HCT116 (cell line): ENCODE measurements around the gene ZNF837. TPM values are rescaled to one million over a fixed set of nuclear protein-coding genes. Genes with fewer than 3 reads are reported as not detected.

Source experiments
- ATAC-seq: fragments of 200-7000 bp; cut with Tn5 transposase; 2 replicates; pipeline ENCODE4 v1.9.1; 2020; ENCODE audit warnings: mild to moderate bottlenecking, moderate library complexity
- BruUV-seq: library from RNA; stranded (reverse); fragments of 400-500 nt; replicated peaks from 2 replicates; lab custom pipeline; 2021; lab: Mats Ljungman, UMichigan
- CTCF ChIA-PET: fragments of 300-600 bp; sonication (Branson Sonifier 250); formaldehyde crosslinking; loops from one replicate; lab custom pipeline; 2021; ENCODE audit warnings: antibody characterized with exemption; lab: Charles Lee
- POLR2A ChIA-PET: fragments of 300-600, 350-600 bp; sonication (Branson Sonifier 250); formaldehyde crosslinking; loops from one replicate; lab custom pipeline; 2021; ENCODE audit warnings: antibody characterized with exemption; lab: Charles Lee
- RAD21 ChIA-PET, 2 experiments: fragments of 300-600 bp; sonication (Branson Sonifier 250); formaldehyde crosslinking; loops; one replicate each; lab custom pipeline; 2023; ENCODE audit warnings: low total read pairs in 2 of 2; ENCODE audit not compliant: uncharacterized antibody in 2 of 2, unreplicated experiment in 2 of 2, low non-redundant PET in 1 of 2; lab: Charles Lee
- DNase-seq: peaks from one replicate; pipeline ENCODE4 v3.0.0-alpha.2; 2010; ENCODE audit warnings: low read depth, low spot score
- H2AFZ ChIP-seq: fragments of 200-600 bp; shearing (Covaris generic), sonication (generic); 2 replicates; pipeline ENCODE4 v1.6.1; 2017; ENCODE audit warnings: low read depth, mixed run types, mixed read lengths, antibody characterized with exemption, low read length; ENCODE audit not compliant: poor library complexity, severe bottlenecking
- H3K27ac ChIP-seq: 2 replicates; pipeline ENCODE4 v1.5.1; 2012; ENCODE audit warnings: low read depth, low read length
- H3K27me3 ChIP-seq: fragments of 200-600 bp; sonication (generic); 2 replicates; pipeline ENCODE4 v1.6.1; 2016; ENCODE audit warnings: mixed run types, low read length, mixed read lengths; ENCODE audit not compliant: insufficient read depth
- H3K36me3 ChIP-seq, 2 experiments: fragments of 200-500 bp in 1 of 2; fragments of 200-600 bp in 1 of 2; sonication (Bioruptor generic) in 1 of 2; sonication (generic) in 1 of 2; 2 replicates each; pipeline versions ENCODE4 v1.5.1 to v1.6.1; 2014 to 2016; ENCODE audit warnings: low read length in 2 of 2, inconsistent platforms in 1 of 2, mixed read lengths in 1 of 2, mixed run types in 1 of 2; ENCODE audit not compliant: insufficient read depth in 2 of 2, control insufficient read depth in 1 of 2
- H3K4me1 ChIP-seq, 2 experiments: fragments of 200-600 bp in 1 of 2; sonication (generic) in 1 of 2; 2 replicates each; pipeline versions ENCODE4 v1.5.1 to v1.6.1; 2012 to 2017; ENCODE audit warnings: low read length in 2 of 2, inconsistent platforms in 1 of 2, mild to moderate bottlenecking in 1 of 2, mixed read lengths in 1 of 2, mixed run types in 1 of 2, moderate library complexity in 1 of 2; ENCODE audit not compliant: insufficient read depth in 2 of 2, control insufficient read depth in 1 of 2
- H3K4me2 ChIP-seq: fragments of 200-600 bp; sonication (generic); 2 replicates; pipeline ENCODE4 v1.6.1; 2017; ENCODE audit warnings: mixed run types, low read length, mixed read lengths
- H3K4me3 ChIP-seq, 2 experiments: fragments of 200-600 bp in 1 of 2; sonication (generic) in 1 of 2; replicated peaks in 1 of 2; 2 replicates each; pipeline ENCODE4 v1.5.1; 2011 to 2016; ENCODE audit warnings: low read length in 2 of 2, control low read depth in 1 of 2, low read depth in 1 of 2, mild to moderate bottlenecking in 1 of 2, mixed read lengths in 1 of 2, mixed run types in 1 of 2
- H3K79me2 ChIP-seq: fragments of 200-600 bp; sonication (generic); 2 replicates; pipeline ENCODE4 v1.6.1; 2017; ENCODE audit warnings: mild to moderate bottlenecking, mixed run types, low read length, moderate library complexity, mixed read lengths; ENCODE audit not compliant: insufficient read depth
- H3K9ac ChIP-seq: fragments of 200-600 bp; sonication (generic); 2 replicates; pipeline ENCODE4 v1.6.1; 2016; ENCODE audit warnings: low read length, mixed read lengths
- H3K9me2 ChIP-seq: fragments of 200-600 bp; sonication (generic), shearing (Covaris generic); 2 replicates; pipeline ENCODE4 v1.6.1; 2017; ENCODE audit warnings: mixed run types, mild to moderate bottlenecking, moderate library complexity; ENCODE audit not compliant: insufficient read depth
- H3K9me3 ChIP-seq, 2 experiments: fragments of 200-500 bp in 1 of 2; fragments of 200-600 bp in 1 of 2; sonication (Bioruptor generic) in 1 of 2; sonication (generic) in 1 of 2; 2 replicates each; pipeline ENCODE4 v1.6.1; 2014 to 2017; ENCODE audit warnings: low read length in 2 of 2, mixed read lengths in 2 of 2, inconsistent platforms in 1 of 2, low read depth in 1 of 2, mild to moderate bottlenecking in 1 of 2, mixed run types in 1 of 2, moderate library complexity in 1 of 2; ENCODE audit not compliant: control insufficient read depth in 1 of 2, insufficient read depth in 1 of 2
- H4K20me1 ChIP-seq: fragments of 200-600 bp; sonication (generic), shearing (Covaris generic); 2 replicates; pipeline ENCODE4 v1.6.1; 2017; ENCODE audit warnings: mixed run types, mild to moderate bottlenecking, moderate library complexity; ENCODE audit not compliant: insufficient read depth
- REST ChIP-seq: IDR thresholded peaks from 2 replicates; pipeline ENCODE4 v1.6.1; 2012; ENCODE audit warnings: low read depth
- SIN3A ChIP-seq: IDR thresholded peaks from 2 replicates; pipeline ENCODE4 v1.6.1; 2012; ENCODE audit warnings: low read depth
- SP1 ChIP-seq: IDR thresholded peaks from 2 replicates; pipeline ENCODE4 v1.6.1; 2012; ENCODE audit warnings: low read depth
- ZNF274 ChIP-seq: fragments of 200-500 bp; sonication (Bioruptor generic); IDR thresholded peaks from 2 replicates; pipeline ENCODE4 v1.6.1; 2014; ENCODE audit warnings: mild to moderate bottlenecking, low read depth, low read length, inconsistent platforms
- intact Hi-C: fragments of 100-400 bp; cut with micrococcal nuclease; formaldehyde crosslinking; loops from 2 replicates; pipeline ENCODE4 v1.10.0; 2022
- total RNA-seq: library from RNA; stranded (reverse); gene quantifications from one replicate; pipeline ENCODE4 v1.2.1, GENCODE V29; 2021; ENCODE audit not compliant: unreplicated experiment

Gene ZNF837
- total RNA-seq, 1 experiment from 2014 or later, result 3.2 TPM

- ChIA-PET RAD21 (no interaction called here), CTCF (no interaction called here), POLR2A (no interaction called here)
- H3K4me1 ChIP-seq, result peaks cover 24 to 65% of the 10 kb centered on the region in 2 experiments
- peaks cover 33 to 64% of the 10 kb centered on the region in 2 experiments; a peak in 3 of 4 replicates for H3K36me3 ChIP-seq
- H3K79me2 ChIP-seq, result peaks cover 54% of the 10 kb centered on the region
- H3K27ac ChIP-seq, result peak overlapping the region; percentile 23; the same call in 1 of the 2 replicates
- 0 out of 2 replicates have a peak overlapping the region, but pooled peaks have one; percentile 48 for H3K4me2 ChIP-seq
- DNase-seq (no peak), ATAC-seq (no peak)
- no TSS peak for BruUV-seq
- no peak overlapping the region for H3K4me3 ChIP-seq
- H3K9me2 ChIP-seq, result no peaks in the 10 kb centered on the region
- no peak overlapping the region for H2AFZ ChIP-seq
- H3K9ac ChIP-seq, result 0 out of 2 replicates have a peak overlapping the region, but pooled peaks have one; percentile 5
- peaks cover 41% of the 10 kb centered on the region; the same call in 1 of the 2 replicates for H4K20me1 ChIP-seq
- intact Hi-C loops, result no loop called here
- H3K9me3 ChIP-seq, result no peaks in the 10 kb centered on the region
- TF ChIP-seq ZNF274, result no peak
- no peak for TF ChIP-seq SP1
- no peak for TF ChIP-seq SIN3A
- no peak for TF ChIP-seq REST
- TF ChIP-seq, all 23 proteins: peak for 0
- no peaks in the 10 kb centered on the region for H3K27me3 ChIP-seq
These were observed 12.3 kb upstream of the ZNF837 start for GRCh38 chr19:58392945-58393724.
